ENCODE data around the gene CYRIA.

CYRIA gene

GRCh38 chr2:16665748-16666448 is at the start of gene CYRIA:
Gene CYRIA, minus strand, starts transcription at chr2:16665834. Its CDS starts 77,715 bp downstream, at chr2:16588119.
- DNase-seq (ENCODE audit: low read depth): peak; percentile 38

- no peak for DNase-seq (ENCODE audit: low read depth)
Measured at GRCh38 chr2:16713011-16713423, 47.4 kb upstream of the CYRIA start.

DNA sequence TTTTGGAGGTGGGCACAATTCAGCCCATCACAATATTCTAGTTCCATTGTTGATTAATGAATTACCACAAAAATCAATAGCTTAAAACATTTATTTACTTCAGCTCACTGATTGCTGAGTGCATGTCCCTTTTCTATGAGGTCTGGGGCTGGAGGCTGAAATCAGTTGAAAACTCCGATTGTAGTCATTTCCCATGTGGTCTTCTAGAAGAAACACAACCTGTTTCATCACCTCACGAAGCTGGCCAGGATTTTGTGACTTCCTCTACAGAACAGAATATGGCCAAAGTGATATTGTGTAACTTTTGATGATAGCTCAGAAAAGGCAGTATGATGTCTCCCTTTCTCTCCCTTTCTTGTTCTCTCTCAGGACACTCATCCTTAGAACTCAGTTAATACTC is 44.1 kb upstream of the CYRIA start:
- DNase-seq (ENCODE audit: low read depth): no peak

DNA sequence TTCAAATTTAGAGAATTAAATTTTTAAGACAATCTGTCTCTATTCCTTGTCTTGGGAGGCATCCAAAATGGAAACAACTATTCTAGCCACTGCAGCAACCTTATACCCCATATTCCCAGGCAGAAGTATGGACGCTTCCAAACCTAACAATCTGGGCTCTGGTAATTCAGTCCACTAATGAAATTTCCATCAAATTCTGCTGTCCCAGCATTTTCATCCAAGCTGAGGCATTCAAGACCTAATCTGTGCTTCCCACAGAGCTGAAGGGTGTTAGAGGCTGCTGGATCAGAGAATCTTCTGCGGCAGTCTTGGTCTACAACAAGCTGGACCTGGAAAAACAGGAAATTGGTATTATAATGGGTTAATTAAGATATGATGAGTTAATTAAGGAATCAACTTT is 42.5 kb upstream of the CYRIA start:
- DNase-seq (ENCODE audit: low read depth): no peak

GRCh38 chr2:16707014-16707623 is 41.5 kb upstream of the CYRIA start:
- no peak for DNase-seq (ENCODE audit: low read depth)

DNA sequence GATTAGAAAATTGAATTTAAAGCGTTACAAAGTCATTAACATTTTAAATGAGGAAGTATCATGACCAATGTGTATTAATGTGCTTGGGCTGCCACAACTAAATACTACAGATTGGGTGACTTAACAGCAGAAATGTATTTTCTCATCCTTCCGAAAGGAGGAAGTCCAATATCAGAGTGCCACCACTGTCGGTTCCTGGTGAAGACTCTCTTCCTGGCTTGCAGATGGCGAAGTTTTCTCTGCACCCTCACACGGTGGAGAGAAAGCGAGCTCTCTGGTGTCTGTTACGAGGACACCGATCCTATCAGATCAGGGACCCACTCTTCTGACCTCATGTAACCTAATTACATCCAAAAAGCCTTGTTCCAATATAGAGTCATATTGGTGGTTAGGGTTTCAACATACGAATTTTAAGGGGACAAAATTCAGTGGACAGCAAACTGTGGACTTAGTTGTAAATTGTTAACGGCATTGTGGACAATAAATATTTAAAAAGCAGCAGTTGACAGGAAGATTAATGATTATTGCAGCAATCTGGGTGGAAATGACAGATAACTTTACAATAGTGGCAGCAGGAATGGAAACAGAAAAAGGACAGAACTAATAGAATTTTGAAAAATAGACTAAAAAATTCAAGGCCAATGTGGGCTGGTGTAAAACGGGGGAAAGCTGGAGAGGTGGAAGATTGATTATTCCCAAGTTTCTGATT is 35.1 kb upstream of the CYRIA start:
- DNase-seq (ENCODE audit: low read depth): no peak

- no peak for DNase-seq (ENCODE audit: low read depth)
Measured at GRCh38 chr2:16693854-16694253, 28.2 kb upstream of the CYRIA start.

- DNase-seq (ENCODE audit: low read depth): no peak
Measured at GRCh38 chr2:16691261-16691660, 25.6 kb upstream of the CYRIA start.

GRCh38 chr2:16687955-16688354 is 22.3 kb upstream of the CYRIA start:
- DNase-seq (ENCODE audit: low read depth): no peak

GRCh38 chr2:16687222-16687621 is 21.6 kb upstream of the CYRIA start:
- DNase-seq (ENCODE audit: low read depth): no peak

- no peak for DNase-seq (ENCODE audit: low read depth)
Measured at GRCh38 chr2:16686641-16687040, 21.0 kb upstream of the CYRIA start.

DNA sequence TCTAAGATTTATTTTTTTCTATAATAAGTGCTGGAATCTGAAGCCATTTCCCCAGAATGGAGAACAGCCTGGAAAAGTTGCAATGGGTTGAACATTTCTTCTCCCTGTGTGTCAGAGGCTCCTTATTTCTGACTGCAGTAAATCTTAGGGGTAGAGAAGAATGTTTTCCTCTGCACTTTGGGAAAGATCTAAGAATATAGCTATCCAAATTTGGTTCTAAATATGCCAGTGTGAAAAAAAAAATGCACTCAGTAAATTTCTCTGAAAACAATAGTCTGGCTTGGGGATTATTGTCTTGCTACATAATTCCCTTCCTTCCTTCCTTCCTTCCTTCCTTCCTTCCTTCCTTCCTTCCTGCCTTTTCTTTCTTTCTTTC is 19.7 kb upstream of the CYRIA start:
- DNase-seq (ENCODE audit: low read depth): no peak

DNA sequence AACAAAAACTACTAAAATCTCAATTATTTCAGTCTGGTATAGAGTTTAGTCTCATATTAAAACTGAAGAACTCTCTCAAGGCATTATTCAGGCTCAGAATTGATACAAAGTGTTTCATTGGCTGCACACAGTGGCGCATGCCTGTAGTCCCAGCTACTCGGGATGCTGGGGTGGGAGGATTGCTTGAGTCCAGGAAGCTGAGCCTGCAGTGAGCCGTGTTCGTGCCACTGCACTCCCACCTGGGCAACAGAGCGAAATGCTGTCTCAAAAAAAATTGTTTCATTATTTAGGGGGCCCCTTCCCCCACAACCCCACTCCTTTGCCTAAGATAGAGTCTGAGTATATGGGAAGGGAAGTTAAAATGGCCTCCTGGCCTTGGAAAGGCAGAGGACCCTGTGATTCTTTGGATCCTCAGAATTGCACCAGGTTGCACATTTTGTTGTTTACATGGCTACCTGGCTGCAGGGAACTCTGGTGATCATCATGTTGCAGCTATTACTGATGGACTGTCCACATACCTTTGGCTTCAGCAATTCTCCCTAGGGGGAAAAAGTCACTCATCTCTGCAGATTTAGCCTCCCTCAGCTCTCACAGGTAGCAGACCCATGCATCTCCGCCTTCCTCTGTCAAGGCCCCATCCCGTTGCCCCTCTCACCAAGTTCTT is 19.2 kb upstream of the CYRIA start:
- DNase-seq (ENCODE audit: low read depth): no peak

DNA sequence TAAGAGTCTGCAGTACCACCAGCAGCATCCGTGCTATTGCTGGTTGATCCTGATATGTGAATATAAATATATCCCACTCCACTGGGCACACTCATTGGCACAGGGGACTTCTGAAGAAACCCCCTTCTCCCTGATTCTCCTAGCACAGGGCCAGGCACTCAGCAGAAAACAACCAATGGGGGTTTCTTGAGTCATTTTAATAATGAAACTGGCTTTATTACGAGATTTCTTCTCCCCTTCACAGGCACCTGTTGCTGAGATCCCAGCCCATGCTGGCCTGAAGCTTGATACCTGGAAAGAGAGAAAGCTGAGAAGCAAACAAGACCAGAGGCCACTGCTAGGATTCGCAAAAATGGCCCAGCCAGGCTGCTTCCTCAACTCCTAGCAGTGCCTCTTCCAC is 17.9 kb upstream of the CYRIA start:
- DNase-seq (ENCODE audit: low read depth): no peak

DNA sequence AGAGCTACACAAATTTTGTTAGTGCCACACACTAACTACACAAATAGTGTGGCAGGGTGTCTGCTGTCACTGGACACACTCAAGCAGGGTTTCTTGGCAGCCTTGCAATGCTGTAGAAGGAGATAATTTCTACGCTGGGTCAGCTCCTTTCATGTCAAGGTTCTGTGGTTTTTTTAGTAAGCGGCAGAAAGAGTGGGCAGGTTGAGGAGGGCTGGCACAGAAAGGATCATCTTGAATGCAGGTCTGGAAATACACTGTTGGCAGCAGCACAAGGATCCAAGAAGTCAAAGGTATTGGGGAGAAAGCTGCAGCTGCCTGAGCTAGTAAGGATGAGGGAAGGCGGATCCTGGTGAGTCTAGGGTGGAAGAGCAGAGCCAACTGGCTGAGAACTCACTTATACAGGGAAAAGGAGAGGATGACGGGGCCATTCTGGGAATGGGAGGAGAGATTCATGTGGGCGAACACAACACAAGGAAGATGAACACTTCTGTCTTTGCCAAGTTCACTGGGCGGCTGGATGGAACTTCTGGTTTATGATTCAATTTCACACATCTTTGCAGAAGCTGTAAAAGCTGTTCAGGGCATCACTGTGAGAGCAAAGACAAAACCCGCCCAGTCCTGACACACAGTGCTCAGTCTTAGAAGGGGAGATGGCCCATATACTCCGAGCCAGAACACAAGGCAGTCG is 16.9 kb upstream of the CYRIA start:
- no peak for DNase-seq (ENCODE audit: low read depth)

GRCh38 chr2:16680781-16681180 is 15.1 kb upstream of the CYRIA start:
- DNase-seq (ENCODE audit: low read depth): no peak

GRCh38 chr2:16680304-16680703 is 14.7 kb upstream of the CYRIA start:
- DNase-seq (ENCODE audit: low read depth): no peak

GRCh38 chr2:16678964-16679363 is 13.3 kb upstream of the CYRIA start:
- DNase-seq (ENCODE audit: low read depth): no peak

DNA sequence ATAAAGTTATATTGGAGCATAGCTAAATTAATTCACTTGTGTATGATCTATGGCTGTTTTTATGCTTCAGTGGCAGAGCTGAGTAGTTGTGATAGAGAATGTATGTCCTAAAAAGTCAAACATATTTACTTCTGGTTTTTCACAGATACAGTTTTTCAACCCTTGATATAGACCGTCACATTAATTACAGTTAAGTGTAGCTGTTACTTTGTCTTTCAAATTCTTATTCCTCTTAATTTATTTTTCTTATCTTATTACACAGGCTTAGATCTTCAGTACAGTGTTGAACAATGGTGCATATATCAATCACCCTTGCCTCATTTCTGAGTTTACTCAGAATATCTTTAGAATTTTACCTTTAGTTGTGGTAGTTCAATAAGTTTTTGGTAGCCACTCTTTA is 12.2 kb upstream of the CYRIA start:
- DNase-seq (ENCODE audit: low read depth): no peak

DNA sequence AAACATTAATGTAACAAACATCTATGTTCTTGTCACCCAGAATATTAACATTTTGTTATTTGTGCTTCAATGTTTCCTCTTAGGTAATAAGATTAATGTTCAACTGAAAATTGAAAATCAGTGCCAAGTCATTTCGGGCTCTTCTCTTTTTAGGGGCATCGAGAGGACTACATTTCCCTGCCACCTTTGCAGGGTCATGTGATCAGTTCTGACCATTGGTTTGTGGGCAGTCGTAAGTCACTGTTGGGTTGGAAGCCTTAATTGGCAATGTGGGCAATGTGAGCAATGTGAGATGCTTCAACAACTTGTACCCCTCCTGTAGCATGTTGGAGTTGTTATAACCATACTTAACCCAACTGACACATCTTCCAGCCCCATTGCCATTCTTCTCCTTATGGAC is 10.1 kb upstream of the CYRIA start:
- no peak for DNase-seq (ENCODE audit: low read depth)

DNA sequence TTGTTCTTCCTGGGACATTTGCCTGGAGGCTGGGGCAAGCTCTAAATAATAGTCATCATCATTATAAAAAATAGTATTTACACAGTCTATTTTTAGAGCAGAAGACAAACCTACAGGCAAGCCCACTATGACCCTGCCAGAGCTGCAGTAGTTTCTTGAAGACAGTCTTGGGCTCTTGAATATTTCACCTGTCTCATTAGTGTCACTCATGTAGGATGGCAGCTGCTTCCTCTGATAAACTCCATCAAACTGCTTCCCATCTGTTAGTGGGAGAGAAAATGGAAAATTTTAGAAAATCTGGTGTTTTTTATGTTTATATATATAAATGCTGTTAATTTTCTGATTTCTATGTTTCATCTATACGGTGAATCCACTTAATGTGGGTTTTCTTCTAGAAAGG is 8.5 kb upstream of the CYRIA start:
- DNase-seq (ENCODE audit: low read depth): no peak

GRCh38 chr2:16671760-16672159 is 6.1 kb upstream of the CYRIA start:
- no peak for DNase-seq (ENCODE audit: low read depth)
